Measurements from ENCODE around the gene FCER2. TPM values are rescaled to one million over a fixed set of nuclear protein-coding genes. Genes with fewer than 3 reads are reported as not detected.

The FCER2 gene
- polyA plus RNA-seq, 1 experiment: not detected

DNA sequence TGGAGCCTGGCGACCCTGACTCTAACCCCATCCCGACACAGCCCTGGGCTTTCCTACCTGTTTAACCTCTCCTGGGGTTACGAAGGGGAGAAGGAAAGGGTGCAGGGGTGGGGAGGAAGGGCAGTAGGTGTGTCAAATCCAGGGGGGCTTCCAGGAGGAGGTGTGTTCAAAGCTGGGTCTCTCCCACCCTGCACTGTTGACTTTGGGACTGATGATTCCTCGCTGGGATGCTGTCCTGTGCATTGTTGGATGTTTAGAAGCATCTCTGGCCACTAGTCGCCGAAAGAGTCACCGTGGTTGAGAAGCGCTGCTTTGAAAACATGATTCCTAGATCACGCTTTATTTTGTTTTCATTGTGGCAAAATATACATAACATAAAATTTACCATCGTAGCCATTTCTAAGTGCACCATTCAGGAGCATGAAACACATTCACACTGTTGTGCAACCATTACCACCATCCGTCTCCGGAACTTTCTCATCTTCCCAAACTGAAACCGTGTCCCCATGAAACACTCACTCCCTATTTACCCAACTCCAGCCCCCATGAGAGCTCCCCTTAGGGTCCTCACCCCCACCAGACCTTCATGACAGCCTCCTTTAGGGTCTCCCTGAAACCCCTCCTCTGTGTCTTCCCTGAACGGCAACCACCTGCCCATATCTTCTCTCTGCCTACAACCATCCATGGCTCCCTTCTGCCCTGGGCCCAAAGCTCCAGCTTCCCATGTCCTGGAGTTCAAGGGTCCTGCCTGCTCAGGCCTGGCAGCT, 4.4 kb upstream of the FCER2 start:
- no peak for DNase-seq (ENCODE audit: low read depth, low spot score)
- Histone ChIP-seq H3K27me3 (ENCODE audit: control insufficient read depth, insufficient read depth, low read length) (peaks cover 7% of the 10 kb centered on the region), H3K27ac (ENCODE audit: low read depth, low read length) (no peak overlapping the region), H3K9me3 (ENCODE audit: control insufficient read depth, insufficient read depth, low read length) (no peaks in the 10 kb centered on the region), H3K4me3 (ENCODE audit: low read depth, low read length) (no peak overlapping the region)
- ChIA-PET CTCF (no interaction called here), POLR2A (no interaction called here)
- TF ChIP-seq, protein P1, sequence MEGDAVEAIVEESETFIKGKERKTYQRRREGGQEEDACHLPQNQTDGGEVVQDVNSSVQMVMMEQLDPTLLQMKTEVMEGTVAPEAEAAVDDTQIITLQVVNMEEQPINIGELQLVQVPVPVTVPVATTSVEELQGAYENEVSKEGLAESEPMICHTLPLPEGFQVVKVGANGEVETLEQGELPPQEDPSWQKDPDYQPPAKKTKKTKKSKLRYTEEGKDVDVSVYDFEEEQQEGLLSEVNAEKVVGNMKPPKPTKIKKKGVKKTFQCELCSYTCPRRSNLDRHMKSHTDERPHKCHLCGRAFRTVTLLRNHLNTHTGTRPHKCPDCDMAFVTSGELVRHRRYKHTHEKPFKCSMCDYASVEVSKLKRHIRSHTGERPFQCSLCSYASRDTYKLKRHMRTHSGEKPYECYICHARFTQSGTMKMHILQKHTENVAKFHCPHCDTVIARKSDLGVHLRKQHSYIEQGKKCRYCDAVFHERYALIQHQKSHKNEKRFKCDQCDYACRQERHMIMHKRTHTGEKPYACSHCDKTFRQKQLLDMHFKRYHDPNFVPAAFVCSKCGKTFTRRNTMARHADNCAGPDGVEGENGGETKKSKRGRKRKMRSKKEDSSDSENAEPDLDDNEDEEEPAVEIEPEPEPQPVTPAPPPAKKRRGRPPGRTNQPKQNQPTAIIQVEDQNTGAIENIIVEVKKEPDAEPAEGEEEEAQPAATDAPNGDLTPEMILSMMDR (IDR thresholded peaks at IDR 0.05; ENCODE audit: low read depth, low read length): no peak

DNA sequence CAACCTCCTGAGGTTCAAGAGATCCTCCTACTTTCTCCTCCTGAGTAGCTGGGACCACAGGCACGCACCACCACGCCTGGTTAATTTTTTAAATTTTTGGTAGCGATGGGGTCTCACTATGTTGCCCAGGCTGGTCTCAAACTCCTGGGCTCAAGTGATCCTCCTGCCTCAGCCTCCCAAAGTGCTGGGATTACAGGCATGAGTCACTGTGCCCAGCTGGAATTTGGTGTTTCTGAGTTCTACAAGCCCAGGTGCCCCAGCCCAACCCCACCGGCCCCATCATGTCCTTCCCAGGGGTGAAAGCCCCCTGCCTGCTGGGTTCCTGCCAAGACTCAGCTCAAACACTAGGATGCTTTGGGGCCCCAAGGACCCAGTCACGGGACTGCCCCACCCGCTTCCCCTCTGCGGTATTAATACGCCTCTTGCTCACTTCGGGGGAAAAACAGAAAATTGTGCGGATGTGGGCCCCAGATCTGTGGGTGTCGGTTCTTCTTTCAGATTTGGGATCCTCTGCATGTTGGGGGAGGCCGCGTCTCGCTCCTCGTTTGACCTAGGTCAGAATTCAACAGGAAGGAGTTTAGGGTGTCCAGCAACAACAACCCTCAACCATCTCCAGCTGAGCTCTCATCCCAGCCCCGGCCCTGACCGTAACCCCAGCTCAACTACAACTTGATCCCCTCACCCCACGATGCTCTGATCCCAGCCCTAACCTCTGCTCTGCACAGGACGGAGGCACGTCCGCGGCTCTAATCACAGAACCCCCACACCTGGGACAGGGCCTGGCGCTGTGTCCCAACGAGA, 3.7 kb upstream of the FCER2 start:
- ChIA-PET POLR2A (no interaction called here), CTCF (no interaction called here)
- TF ChIP-seq, protein P1 (IDR thresholded peaks at IDR 0.05; ENCODE audit: low read depth, low read length): no peak
- no peak for DNase-seq (ENCODE audit: low read depth, low spot score)
- H3K27ac ChIP-seq (ENCODE audit: low read depth, low read length): no peak overlapping the region
- H3K27me3 ChIP-seq (ENCODE audit: control insufficient read depth, insufficient read depth, low read length): peaks cover 7% of the 10 kb centered on the region
- no peak overlapping the region for H3K4me3 ChIP-seq (ENCODE audit: low read depth, low read length)
- H3K9me3 ChIP-seq (ENCODE audit: control insufficient read depth, insufficient read depth, low read length): no peaks in the 10 kb centered on the region

- POLR2A ChIA-PET: no interaction called here
- H3K9me3 ChIP-seq (ENCODE audit: control insufficient read depth, insufficient read depth, low read length): no peaks in the 10 kb centered on the region
- CTCF ChIA-PET: no interaction called here
- H3K27ac ChIP-seq (ENCODE audit: low read depth, low read length): no peak overlapping the region
- no peak overlapping the region for H3K4me3 ChIP-seq (ENCODE audit: low read depth, low read length)
- TF ChIP-seq, protein P1 (IDR thresholded peaks at IDR 0.05; ENCODE audit: low read depth, low read length): no peak
- no peaks in the 10 kb centered on the region for H3K27me3 ChIP-seq (ENCODE audit: control insufficient read depth, insufficient read depth, low read length)
- no peak for DNase-seq (ENCODE audit: low read depth, low spot score)
These were observed 2.5 kb upstream of the FCER2 start for GRCh38 chr19:7704280-7705060.

- Histone ChIP-seq H3K27me3 (ENCODE audit: control insufficient read depth, insufficient read depth, low read length) (peaks cover 3% of the 10 kb centered on the region), H3K9me3 (ENCODE audit: control insufficient read depth, insufficient read depth, low read length) (no peaks in the 10 kb centered on the region), H3K4me3 (ENCODE audit: low read depth, low read length) (no peak overlapping the region), H3K27ac (ENCODE audit: low read depth, low read length) (no peak overlapping the region)
- TF ChIP-seq, protein P1 (IDR thresholded peaks at IDR 0.05; ENCODE audit: low read depth, low read length): no peak
- ChIA-PET CTCF (interaction anchor here (0.7 kb wide), 1 partner anchor 23 kb away, joined by 4 read pairs; no protein-coding TSS in a partner anchor), POLR2A (no interaction called here)
- DNase-seq (ENCODE audit: low read depth, low spot score): no peak
These were observed 1.4 kb upstream of the FCER2 start for GRCh38 chr19:7703332-7703731.
